ENCODE results near the gene RTBDN. TPM values are rescaled to one million over a fixed set of nuclear protein-coding genes. Genes with fewer than 3 reads are reported as not detected.

RTBDN gene
- total RNA-seq (not detected), total RNA-seq (0 to 0.12 reads per million in 2 donors)

DNA sequence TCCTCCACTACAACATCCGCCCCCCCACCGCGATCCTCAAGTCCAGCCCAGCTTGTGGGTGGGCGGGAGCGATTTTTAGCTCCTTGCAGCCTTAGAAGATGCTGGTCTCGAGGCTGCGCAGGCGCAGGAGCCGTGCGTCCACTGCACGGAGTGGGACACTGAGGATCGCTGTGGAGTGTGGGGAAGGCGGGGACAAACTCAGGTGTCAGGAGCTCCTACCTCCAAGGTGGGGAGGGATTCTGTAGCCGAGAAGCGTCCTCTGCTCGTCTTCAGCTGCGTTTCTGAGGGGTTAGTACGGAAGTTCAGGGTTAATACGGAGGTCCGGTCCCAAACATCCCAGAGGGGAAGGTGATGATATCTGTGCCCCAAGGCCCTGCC lies at the start of gene RTBDN:
Gene RTBDN, minus strand, starts transcription at position 14 of the 378 bp plus-strand sequence. CDS start 4,600 bp downstream, outside the sequence.
- Mint-ChIP-seq H3K36me3 (ENCODE audit: low read depth) (peaks cover 5% of the 10 kb centered on the region), H3K4me3 (peak within 1 kb of the TSS; percentile 84), H3K27ac (no peak within 1 kb of the TSS), H3K4me1 (peaks cover 32% of the 10 kb centered on the region), H3K27me3 (peaks cover 70% of the 10 kb centered on the region)
- H3K9me3 ChIP-seq (ENCODE audit: control insufficient read depth, low read length, poor library complexity, severe bottlenecking), result no peaks in the 10 kb centered on the region
- DNase-seq, result no peak
- ATAC-seq, result no peak

DNA sequence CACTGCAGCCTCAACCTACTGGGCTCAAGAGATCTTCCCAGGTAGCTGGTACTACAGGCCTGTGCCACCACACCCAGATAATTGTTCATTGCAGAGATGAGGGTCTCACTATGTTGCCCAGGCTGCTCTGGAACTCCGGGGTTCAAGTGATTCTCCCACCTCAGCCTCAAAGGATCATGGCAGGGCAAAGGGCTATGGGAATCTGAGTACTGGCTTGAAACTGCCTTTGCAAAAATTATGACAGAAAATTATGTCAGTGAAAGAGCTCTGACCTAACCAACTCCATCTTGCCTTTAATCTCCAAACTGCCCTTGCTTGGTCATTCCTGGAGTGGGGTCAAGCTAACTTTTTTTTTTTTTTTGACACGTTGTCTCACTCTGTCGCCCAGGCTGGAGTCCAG lies 48.2 kb upstream of the RTBDN start:
- H3K36me3 Mint-ChIP-seq (ENCODE audit: low read depth), result peaks cover 2% of the 10 kb centered on the region
- peaks cover 27% of the 10 kb centered on the region for H3K4me1 Mint-ChIP-seq
- H3K9me3 ChIP-seq (ENCODE audit: control insufficient read depth, low read length, poor library complexity, severe bottlenecking), result no peaks in the 10 kb centered on the region
- DNase-seq (no peak), ATAC-seq (no peak)
- H3K27ac Mint-ChIP-seq, result peak overlapping the region; percentile 90
- no peaks in the 10 kb centered on the region for H3K27me3 Mint-ChIP-seq
- H3K4me3 Mint-ChIP-seq, result peak overlapping the region; percentile 92

DNA sequence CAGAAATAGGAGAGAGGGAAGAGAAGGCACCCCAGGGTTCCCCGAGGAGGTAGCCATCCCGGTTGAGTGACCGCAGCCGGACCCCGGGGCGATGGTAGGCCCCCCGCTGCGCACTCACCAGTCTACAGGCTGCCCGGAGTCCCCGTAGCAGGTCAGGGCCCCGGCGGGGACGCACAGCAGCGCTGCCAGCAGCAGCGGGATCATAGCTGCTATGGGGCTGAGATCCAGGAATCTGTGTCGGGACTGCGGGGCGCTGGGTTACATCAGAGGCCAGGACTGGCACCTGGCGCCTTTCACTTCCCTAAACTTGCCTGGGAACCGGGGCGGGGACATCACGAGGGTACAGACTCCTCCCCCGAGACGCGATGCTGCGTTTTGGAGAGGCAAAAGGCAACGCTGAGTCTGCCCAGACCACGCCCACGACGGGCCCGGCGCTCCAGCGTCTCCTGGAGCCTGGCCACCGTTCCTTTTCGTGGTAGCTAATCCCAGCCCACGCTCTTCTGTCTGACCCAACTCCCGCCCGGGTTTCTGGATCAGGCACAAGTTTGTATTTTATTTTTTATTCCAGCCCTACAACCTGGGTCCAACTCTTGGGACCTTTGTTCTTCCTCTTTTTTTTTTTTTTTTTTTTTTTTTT lies 46.9 kb upstream of the RTBDN start, which contains the start of gene DNASE2:
Gene DNASE2, minus strand, starts transcription at position 278 of the 637 bp plus-strand sequence. Its CDS starts 74 bp downstream, at position 204.
- ATAC-seq (peak; percentile 80), DNase-seq (peak; percentile 76 to 84 (median 80))
- H3K27me3 Mint-ChIP-seq, result no peaks in the 10 kb centered on the region
- peak within 1 kb of the TSS; percentile 92 for H3K4me3 Mint-ChIP-seq
- peaks cover 22% of the 10 kb centered on the region for H3K4me1 Mint-ChIP-seq
- peak within 1 kb of the TSS; percentile 90 for H3K27ac Mint-ChIP-seq
- H3K36me3 Mint-ChIP-seq (ENCODE audit: low read depth), result peaks cover 2% of the 10 kb centered on the region
- no peaks in the 10 kb centered on the region for H3K9me3 ChIP-seq (ENCODE audit: control insufficient read depth, low read length, poor library complexity, severe bottlenecking)

DNA sequence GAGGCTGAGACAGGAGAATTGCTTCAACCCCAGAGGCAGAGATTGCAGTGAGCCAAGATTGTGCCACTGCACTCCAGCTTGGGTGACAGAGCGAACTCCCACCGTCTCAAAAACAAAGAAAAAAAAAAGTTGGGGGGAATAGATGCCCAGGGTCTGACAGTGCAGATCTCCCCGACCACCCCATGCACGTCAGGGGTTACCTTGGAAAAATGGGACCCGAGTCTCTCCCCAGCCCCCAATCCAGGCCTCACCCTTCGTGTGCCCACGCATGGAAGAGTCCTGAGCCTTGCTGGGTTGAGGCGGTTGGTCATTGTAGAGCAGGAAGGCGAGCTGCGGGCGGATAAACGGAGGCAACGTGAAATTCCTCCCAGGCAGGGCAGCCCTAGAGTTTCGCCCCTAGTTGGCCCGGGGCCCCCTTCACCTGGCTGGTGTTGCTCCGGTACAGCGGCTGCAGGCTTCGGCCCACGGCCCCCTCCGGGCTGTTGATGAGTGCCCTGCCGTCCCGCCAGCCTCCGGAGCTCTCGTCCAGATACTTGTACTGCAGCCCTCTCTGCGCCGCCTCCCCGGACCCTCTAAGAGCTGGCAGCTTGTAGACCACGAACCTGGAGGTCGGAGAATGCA lies 46.3 kb upstream of the RTBDN start:
- ATAC-seq (peak; percentile 1), DNase-seq (no peak)
- peaks cover 22% of the 10 kb centered on the region for H3K4me1 Mint-ChIP-seq
- no peaks in the 10 kb centered on the region for H3K27me3 Mint-ChIP-seq
- peak overlapping the region; percentile 92 for H3K4me3 Mint-ChIP-seq
- peaks cover 2% of the 10 kb centered on the region for H3K36me3 Mint-ChIP-seq (ENCODE audit: low read depth)
- H3K27ac Mint-ChIP-seq, result peak overlapping the region; percentile 90
- no peaks in the 10 kb centered on the region for H3K9me3 ChIP-seq (ENCODE audit: control insufficient read depth, low read length, poor library complexity, severe bottlenecking)

DNA sequence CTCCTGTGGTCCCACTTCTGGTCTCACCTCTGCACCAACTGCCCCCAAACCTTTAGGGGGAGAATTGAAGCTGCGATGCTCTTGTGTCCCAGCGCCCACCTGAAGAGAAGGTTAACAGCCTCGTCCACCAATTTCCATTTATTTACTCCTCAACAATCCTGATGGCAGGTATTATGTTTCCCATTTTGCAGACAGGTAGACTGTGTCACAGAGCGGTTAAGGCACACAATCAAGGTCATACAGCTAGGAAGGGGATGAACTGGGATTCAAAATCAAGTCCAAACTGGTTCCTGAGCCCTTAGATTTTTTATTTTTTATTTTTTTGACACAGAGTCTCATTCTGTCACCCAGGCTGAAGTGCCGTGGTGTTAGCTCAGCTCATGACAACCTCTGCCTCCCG lies 40.7 kb upstream of the RTBDN start:
- no peak overlapping the region for H3K4me3 Mint-ChIP-seq
- no peak overlapping the region for H3K27ac Mint-ChIP-seq
- H3K27me3 Mint-ChIP-seq, result no peaks in the 10 kb centered on the region
- H3K4me1 Mint-ChIP-seq, result peaks cover 6% of the 10 kb centered on the region
- peaks cover 10% of the 10 kb centered on the region for H3K36me3 Mint-ChIP-seq (ENCODE audit: low read depth)
- no peak for ATAC-seq
- no peaks in the 10 kb centered on the region for H3K9me3 ChIP-seq (ENCODE audit: control insufficient read depth, low read length, poor library complexity, severe bottlenecking)
- no peak for DNase-seq

DNA sequence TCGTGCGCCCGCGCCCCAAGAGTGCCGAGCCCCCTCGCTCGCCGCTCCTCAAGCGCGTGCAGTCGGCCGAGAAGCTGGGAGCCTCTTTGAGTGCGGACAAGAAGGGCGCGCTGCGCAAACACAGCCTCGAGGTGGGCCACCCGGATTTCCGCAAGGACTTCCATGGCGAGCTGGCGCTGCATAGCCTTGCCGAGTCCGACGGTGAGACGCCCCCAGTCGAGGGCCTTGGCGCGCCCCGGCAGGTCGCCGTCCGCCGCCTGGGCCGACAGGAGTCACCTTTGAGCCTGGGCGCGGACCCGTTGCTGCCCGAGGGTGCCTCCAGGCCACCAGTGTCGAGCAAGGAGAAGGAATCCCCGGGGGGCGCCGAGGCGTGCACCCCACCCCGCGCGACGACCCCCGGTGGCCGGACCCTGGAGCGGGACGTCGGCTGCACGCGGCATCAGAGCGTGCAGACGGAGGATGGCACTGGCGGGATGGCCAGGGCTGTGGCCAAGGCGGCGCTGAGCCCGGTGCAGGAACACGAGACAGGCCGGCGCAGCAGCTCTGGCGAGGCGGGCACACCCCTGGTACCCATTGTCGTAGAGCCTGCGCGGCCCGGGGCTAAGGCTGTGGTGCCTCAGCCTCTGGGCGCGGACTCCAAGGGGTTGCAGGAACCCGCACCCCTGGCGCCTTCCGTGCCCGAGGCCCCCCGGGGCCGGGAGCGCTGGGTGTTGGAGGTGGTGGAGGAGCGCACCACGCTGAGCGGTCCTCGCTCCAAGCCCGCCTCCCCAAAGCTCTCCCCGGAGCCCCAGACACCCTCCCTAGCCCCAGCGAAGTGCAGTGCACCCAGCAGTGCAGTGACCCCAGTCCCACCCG lies 39.7 kb upstream of the RTBDN start:
- H3K4me3 Mint-ChIP-seq, result no peak overlapping the region
- no peak overlapping the region for H3K27ac Mint-ChIP-seq
- DNase-seq (no peak), ATAC-seq (no peak)
- peaks cover 2% of the 10 kb centered on the region for H3K4me1 Mint-ChIP-seq
- H3K36me3 Mint-ChIP-seq (ENCODE audit: low read depth), result peaks cover 10% of the 10 kb centered on the region
- no peaks in the 10 kb centered on the region for H3K27me3 Mint-ChIP-seq
- H3K9me3 ChIP-seq (ENCODE audit: control insufficient read depth, low read length, poor library complexity, severe bottlenecking), result no peaks in the 10 kb centered on the region

DNA sequence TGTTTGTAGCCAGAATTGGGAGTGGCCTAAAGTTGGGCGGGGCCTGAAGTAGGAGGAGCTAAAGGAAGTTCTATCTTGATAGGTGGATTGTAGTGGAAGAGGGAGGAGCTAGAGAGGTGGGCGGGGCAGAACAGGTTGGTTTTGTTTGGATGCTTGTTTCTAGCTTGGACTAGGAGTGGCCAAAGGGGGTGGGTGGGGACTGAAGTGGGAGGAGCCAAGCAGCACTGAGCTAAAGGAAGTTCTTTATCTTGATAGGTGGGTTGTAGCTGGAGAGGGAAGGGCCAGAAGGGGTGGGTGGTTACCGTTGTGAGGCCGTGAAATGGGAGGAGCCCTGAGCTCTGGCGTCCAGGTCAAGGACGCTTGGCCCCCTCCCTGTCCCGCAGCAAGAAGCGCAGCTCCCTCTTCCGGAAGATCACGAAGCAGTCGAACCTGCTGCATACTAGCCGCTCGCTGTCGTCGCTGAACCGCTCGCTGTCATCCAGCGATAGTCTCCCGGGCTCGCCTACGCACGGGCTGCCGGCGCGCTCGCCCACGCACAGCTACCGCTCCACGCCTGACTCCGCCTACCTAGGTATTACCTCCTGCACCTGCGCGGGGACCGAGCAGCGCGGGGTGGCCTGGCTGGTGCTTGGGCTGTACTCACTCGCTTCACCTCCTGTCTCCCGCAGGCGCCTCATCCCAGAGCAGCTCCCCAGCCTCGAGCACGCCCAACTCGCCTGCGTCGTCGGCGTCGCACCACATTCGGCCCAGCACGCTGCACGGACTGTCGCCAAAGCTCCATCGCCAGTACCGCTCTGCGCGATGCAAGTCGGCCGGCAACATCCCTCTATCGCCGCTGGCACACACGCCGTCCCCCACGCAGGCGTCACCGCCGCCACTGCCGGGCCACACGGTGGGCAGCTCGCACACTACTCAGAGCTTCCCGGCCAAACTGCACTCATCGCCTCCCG lies 38.8 kb upstream of the RTBDN start:
- peaks cover 2% of the 10 kb centered on the region for H3K4me1 Mint-ChIP-seq
- H3K4me3 Mint-ChIP-seq, result no peak overlapping the region
- ATAC-seq, result peak; percentile 84

DNA sequence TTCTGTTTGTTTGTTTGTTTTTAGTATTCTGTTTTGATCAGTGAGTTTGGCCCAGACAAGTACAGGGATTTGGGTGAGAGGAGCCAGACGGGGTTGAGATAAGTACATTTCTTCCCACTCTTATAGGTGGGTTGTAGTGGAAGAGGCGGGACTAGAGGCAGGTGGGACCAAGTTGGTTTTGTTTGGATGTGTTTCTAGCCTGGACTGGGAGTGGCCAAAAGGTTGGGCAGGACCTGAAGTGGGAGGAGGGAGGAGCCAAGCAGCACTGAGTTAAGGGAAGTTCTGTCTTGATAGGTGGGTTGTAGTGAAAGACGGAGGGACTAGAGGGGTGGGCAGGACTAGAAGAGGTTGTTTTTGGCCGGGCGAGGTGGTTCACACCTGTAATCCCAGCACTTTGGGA lies 37.9 kb upstream of the RTBDN start:
- ATAC-seq (no peak), DNase-seq (no peak)
- Mint-ChIP-seq H3K4me1 (peaks cover 3% of the 10 kb centered on the region), H3K4me3 (no peak overlapping the region), H3K27me3 (peaks cover 1% of the 10 kb centered on the region), H3K27ac (no peak overlapping the region), H3K36me3 (ENCODE audit: low read depth) (peaks cover 10% of the 10 kb centered on the region)
- no peaks in the 10 kb centered on the region for H3K9me3 ChIP-seq (ENCODE audit: control insufficient read depth, low read length, poor library complexity, severe bottlenecking)

More for the DNA sequence above, 38.8 kb upstream of the RTBDN start:
- DNase-seq, result peak; percentile 33 to 58 (median 48)
- no peaks in the 10 kb centered on the region for H3K9me3 ChIP-seq (ENCODE audit: control insufficient read depth, low read length, poor library complexity, severe bottlenecking)
- Mint-ChIP-seq H3K36me3 (ENCODE audit: low read depth) (peaks cover 10% of the 10 kb centered on the region), H3K27me3 (no peaks in the 10 kb centered on the region), H3K27ac (no peak overlapping the region)

DNA sequence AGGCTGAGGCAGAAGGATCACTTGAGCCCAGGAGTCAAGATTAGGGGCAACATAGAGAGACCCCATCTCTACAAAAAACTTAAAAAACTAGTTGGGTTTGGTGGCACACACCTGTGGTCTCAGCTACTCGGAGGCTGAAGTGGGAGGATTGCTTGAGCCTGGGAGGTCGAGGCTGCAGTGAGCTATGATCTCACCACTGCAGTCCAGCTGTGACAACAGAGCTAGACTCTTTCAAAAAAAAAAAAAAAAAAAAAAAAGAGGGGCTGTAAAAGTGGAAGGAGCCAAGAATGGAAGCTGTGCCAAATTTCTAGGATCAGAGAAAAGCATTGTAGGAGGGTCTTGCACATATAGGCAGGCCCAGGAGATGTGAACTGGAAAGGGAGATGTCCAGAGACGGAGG lies 37.3 kb upstream of the RTBDN start:
- H3K4me1 Mint-ChIP-seq, result peaks cover 7% of the 10 kb centered on the region
- H3K36me3 Mint-ChIP-seq (ENCODE audit: low read depth), result peaks cover 10% of the 10 kb centered on the region
- ATAC-seq, result no peak

DNA sequence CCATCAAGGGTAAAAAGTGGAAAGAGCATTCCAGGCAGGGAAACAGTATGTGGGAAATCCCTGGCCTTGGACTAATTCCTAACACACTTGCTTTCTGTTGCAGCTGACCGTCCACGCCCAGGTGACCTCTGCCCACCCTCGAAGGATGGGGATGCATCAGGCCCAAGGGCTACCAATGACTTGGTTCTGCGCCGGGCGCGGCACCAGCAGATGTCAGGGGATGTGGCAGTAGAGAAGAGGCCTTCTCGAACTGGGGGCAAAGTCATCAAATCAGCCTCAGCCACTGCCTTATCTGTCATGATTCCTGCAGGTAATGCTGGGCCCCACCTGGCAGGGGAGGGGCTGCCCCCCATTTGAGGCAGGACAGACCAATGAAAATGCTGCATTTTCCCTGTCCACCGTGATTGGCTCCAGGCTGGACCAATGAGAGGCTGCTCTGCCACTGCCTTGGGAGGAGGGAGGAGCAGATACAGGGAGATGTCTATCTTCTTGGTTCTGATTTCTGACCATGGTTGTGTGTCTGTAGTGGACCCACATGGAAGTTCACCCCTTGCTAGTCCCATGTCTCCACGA lies 34.2 kb upstream of the RTBDN start:
- peaks cover 7% of the 10 kb centered on the region for H3K4me1 Mint-ChIP-seq
- no peaks in the 10 kb centered on the region for H3K9me3 ChIP-seq (ENCODE audit: control insufficient read depth, low read length, poor library complexity, severe bottlenecking)
- DNase-seq (no peak), ATAC-seq (no peak)
- peaks cover 4% of the 10 kb centered on the region for H3K36me3 Mint-ChIP-seq (ENCODE audit: low read depth)
- peaks cover 13% of the 10 kb centered on the region for H3K27me3 Mint-ChIP-seq
- H3K27ac Mint-ChIP-seq, result peak overlapping the region; percentile 34
- H3K4me3 Mint-ChIP-seq, result peak overlapping the region; percentile 57

More for the DNA sequence above, 37.3 kb upstream of the RTBDN start:
- H3K9me3 ChIP-seq (ENCODE audit: control insufficient read depth, low read length, poor library complexity, severe bottlenecking), result no peaks in the 10 kb centered on the region
- Mint-ChIP-seq H3K4me3 (peak overlapping the region; percentile 12), H3K27me3 (peaks cover 7% of the 10 kb centered on the region), H3K27ac (no peak overlapping the region)
- no peak for DNase-seq

DNA sequence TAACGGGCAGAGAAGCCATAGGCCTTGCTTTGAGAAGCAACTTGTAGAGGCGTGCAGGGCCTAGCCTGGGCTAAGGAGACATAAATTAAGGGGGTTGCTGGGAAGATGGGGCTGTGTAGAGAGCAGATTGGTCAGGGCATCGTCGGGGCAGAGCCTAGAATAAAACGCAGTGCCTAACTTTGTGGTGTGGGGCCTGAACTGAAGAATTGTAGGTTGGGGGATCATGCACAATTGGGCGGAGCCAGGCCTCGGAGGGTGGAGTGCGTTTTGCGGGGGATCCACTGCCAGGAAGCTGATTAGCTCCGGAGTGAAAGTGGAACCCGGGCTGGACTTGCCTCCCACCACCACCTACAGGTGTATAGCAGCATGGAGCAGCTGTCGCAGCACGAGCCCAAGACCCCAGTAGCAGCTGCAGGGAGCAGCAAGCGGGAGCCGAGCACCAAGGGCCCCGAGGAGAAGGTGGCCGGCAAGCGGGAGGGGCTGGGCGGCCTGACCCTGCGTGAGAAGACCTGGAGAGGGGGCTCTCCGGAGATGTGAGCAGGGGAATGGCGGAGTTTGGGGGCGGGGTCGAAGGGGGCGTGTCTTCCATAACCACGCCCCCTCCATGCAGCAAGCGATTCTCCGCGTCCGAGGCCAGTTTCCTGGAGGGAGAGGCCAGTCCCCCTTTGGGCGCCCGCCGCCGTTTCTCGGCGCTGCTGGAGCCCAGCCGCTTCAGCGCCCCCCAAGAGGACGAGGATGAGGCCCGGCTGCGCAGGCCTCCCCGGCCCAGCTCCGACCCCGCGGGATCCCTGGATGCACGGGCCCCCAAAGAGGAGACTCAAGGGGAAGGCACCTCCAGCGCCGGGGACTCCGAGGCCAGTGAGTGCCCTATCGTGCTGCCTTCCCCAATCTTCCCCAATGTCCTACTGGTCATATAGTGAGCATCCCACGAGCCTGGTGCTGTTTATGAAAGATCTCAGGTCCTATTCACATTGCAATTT lies 33.0 kb upstream of the RTBDN start:
- peak; percentile 34 to 54 (median 54) for DNase-seq
- H3K36me3 Mint-ChIP-seq (ENCODE audit: low read depth), result peaks cover 4% of the 10 kb centered on the region
- peak overlapping the region; percentile 34 for H3K27ac Mint-ChIP-seq
- peaks cover 13% of the 10 kb centered on the region for H3K27me3 Mint-ChIP-seq
- no peaks in the 10 kb centered on the region for H3K9me3 ChIP-seq (ENCODE audit: control insufficient read depth, low read length, poor library complexity, severe bottlenecking)
- peaks cover 7% of the 10 kb centered on the region for H3K4me1 Mint-ChIP-seq
- ATAC-seq, result peak; percentile 73
- H3K4me3 Mint-ChIP-seq, result peak overlapping the region; percentile 77

All from T-helper 17 cell (primary cell).